Measurements from ENCODE around the gene PROSER3. TPM values are rescaled to one million over a fixed set of nuclear protein-coding genes. Genes with fewer than 3 reads are reported as not detected.

The PROSER3 gene
- total RNA-seq, 1 donor = 5.8 TPM

- TF ChIP-seq CTCF (IDR thresholded peaks at IDR 0.05; ENCODE audit: extremely low read depth, low read depth, low read length) = no peak
- Histone ChIP-seq H3K4me1 (ENCODE audit: insufficient read depth, low read length) (peaks cover 32% of the 10 kb centered on the region), H3K9me3 (ENCODE audit: low read depth, low read length) (no peaks in the 10 kb centered on the region), H3K4me3 (ENCODE audit: insufficient read depth, low read length) (no peak overlapping the region), H2AFZ (ENCODE audit: low read length) (no peak overlapping the region), H3K79me2 (ENCODE audit: insufficient read depth, low read length) (peaks cover 26% of the 10 kb centered on the region), H3K36me3 (ENCODE audit: insufficient read depth, low read length) (peaks cover 26% of the 10 kb centered on the region), H3K27me3 (ENCODE audit: insufficient read depth, low read length) (no peaks in the 10 kb centered on the region), H3K27ac (ENCODE audit: low read depth, low read length) (no peak overlapping the region), H4K20me1 (ENCODE audit: insufficient read depth, low read length) (peaks cover 10% of the 10 kb centered on the region), H3K4me2 (ENCODE audit: insufficient read depth, low read length) (no peak overlapping the region)
- no peak for DNase-seq (ENCODE audit: insufficient read length, low spot score, missing footprints)
These were observed 1.7 kb downstream of the PROSER3 start for GRCh38 chr19:35759697-35760096.

GRCh38 chr19:35760711-35761349, 2.9 kb downstream of the PROSER3 start:
- H3K4me1 ChIP-seq (ENCODE audit: insufficient read depth, low read length) = peaks cover 28% of the 10 kb centered on the region
- no peak overlapping the region for H3K4me2 ChIP-seq (ENCODE audit: insufficient read depth, low read length)
- peaks cover 32% of the 10 kb centered on the region for H3K36me3 ChIP-seq (ENCODE audit: insufficient read depth, low read length)
- TF ChIP-seq CTCF (IDR thresholded peaks at IDR 0.05; ENCODE audit: extremely low read depth, low read depth, low read length) = no peak
- no peak overlapping the region for H3K4me3 ChIP-seq (ENCODE audit: insufficient read depth, low read length)
- H3K9me3 ChIP-seq (ENCODE audit: low read depth, low read length) = no peaks in the 10 kb centered on the region
- peaks cover 10% of the 10 kb centered on the region for H4K20me1 ChIP-seq (ENCODE audit: insufficient read depth, low read length)
- no peak overlapping the region for H2AFZ ChIP-seq (ENCODE audit: low read length)
- no peak overlapping the region for H3K27ac ChIP-seq (ENCODE audit: low read depth, low read length)
- DNase-seq (ENCODE audit: insufficient read length, low spot score, missing footprints) = no peak
- H3K27me3 ChIP-seq (ENCODE audit: insufficient read depth, low read length) = no peaks in the 10 kb centered on the region
- H3K79me2 ChIP-seq (ENCODE audit: insufficient read depth, low read length) = peaks cover 26% of the 10 kb centered on the region

- Histone ChIP-seq H3K79me2 (ENCODE audit: insufficient read depth, low read length) (peaks cover 11% of the 10 kb centered on the region), H3K27me3 (ENCODE audit: insufficient read depth, low read length) (no peaks in the 10 kb centered on the region), H3K9me3 (ENCODE audit: low read depth, low read length) (no peaks in the 10 kb centered on the region), H4K20me1 (ENCODE audit: insufficient read depth, low read length) (peaks cover 2% of the 10 kb centered on the region), H3K27ac (ENCODE audit: low read depth, low read length) (no peak overlapping the region), H2AFZ (ENCODE audit: low read length) (no peak overlapping the region), H3K4me3 (ENCODE audit: insufficient read depth, low read length) (no peak overlapping the region), H3K4me1 (ENCODE audit: insufficient read depth, low read length) (peaks cover 6% of the 10 kb centered on the region), H3K36me3 (ENCODE audit: insufficient read depth, low read length) (peaks cover 39% of the 10 kb centered on the region), H3K4me2 (ENCODE audit: insufficient read depth, low read length) (no peak overlapping the region)
- TF ChIP-seq CTCF (IDR thresholded peaks at IDR 0.05; ENCODE audit: extremely low read depth, low read depth, low read length) = no peak
- no peak for DNase-seq (ENCODE audit: insufficient read length, low spot score, missing footprints)
These were observed 6.7 kb downstream of the PROSER3 start for GRCh38 chr19:35764432-35765315.

- Histone ChIP-seq H3K27ac (ENCODE audit: low read depth, low read length) (no peak overlapping the region), H3K27me3 (ENCODE audit: insufficient read depth, low read length) (no peaks in the 10 kb centered on the region), H3K36me3 (ENCODE audit: insufficient read depth, low read length) (peaks cover 27% of the 10 kb centered on the region), H3K4me3 (ENCODE audit: insufficient read depth, low read length) (no peak overlapping the region), H3K79me2 (ENCODE audit: insufficient read depth, low read length) (no peaks in the 10 kb centered on the region), H2AFZ (ENCODE audit: low read length) (no peak overlapping the region), H3K9me3 (ENCODE audit: low read depth, low read length) (no peaks in the 10 kb centered on the region), H3K4me2 (ENCODE audit: insufficient read depth, low read length) (no peak overlapping the region), H4K20me1 (ENCODE audit: insufficient read depth, low read length) (no peaks in the 10 kb centered on the region), H3K4me1 (ENCODE audit: insufficient read depth, low read length) (no peaks in the 10 kb centered on the region)
- TF ChIP-seq CTCF (IDR thresholded peaks at IDR 0.05; ENCODE audit: extremely low read depth, low read depth, low read length) = no peak
- no peak for DNase-seq (ENCODE audit: insufficient read length, low spot score, missing footprints)
These were observed 8.7 kb downstream of the PROSER3 start for GRCh38 chr19:35766571-35767104.

Measured in osteoblast (primary cell).